ENCODE data around the gene EPN1. TPM values are rescaled to one million over a fixed set of nuclear protein-coding genes. Genes with fewer than 3 reads are reported as not detected.

EPN1 gene
- total RNA-seq, 1 experiment from 2014 or later, result 162 TPM

DNA sequence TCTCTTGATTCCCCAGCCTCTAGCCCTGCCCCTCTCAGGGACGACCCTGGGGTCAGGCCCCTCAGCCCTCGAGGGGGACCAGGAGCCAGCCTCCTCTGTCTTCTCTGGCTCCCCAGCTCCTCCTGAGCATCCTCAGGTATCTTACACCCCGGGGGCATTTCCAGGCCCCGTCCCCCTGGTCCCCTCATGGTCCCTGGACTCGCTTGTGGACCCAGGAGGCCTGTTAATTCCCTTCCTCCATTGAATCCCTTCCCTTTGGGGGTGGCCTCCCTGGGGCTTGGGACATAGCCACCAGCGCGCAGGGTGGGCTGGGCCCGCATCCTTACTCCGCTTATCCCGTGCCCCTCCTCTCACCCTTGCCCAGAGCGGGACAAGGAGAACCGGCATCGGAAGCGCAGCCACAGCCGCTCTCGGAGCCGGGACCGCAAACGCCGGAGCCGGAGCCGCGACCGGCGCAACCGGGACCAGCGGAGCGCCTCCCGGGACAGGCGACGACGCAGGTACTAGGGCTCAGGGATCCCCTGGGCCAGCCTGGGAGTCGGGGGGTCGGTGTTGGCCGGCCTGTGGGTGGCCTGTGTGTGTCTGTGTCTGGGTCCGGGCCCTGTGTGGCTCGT, 16.1 kb upstream of the EPN1 start:
- no peaks in the 10 kb centered on the region for H3K27me3 Mint-ChIP-seq (ENCODE audit: unreplicated experiment)
- H3K36me3 Mint-ChIP-seq (ENCODE audit: insufficient read depth, unreplicated experiment), result peaks cover 90% of the 10 kb centered on the region
- CTCF ChIA-PET, result interaction anchor here (0.5 kb wide), 1 partner anchor 24 kb away, joined by 5 read pairs; no protein-coding TSS in a partner anchor
- H3K4me1 Mint-ChIP-seq (ENCODE audit: low read depth, unreplicated experiment), result peaks cover 40% of the 10 kb centered on the region
- TF ChIP-seq, protein P1, sequence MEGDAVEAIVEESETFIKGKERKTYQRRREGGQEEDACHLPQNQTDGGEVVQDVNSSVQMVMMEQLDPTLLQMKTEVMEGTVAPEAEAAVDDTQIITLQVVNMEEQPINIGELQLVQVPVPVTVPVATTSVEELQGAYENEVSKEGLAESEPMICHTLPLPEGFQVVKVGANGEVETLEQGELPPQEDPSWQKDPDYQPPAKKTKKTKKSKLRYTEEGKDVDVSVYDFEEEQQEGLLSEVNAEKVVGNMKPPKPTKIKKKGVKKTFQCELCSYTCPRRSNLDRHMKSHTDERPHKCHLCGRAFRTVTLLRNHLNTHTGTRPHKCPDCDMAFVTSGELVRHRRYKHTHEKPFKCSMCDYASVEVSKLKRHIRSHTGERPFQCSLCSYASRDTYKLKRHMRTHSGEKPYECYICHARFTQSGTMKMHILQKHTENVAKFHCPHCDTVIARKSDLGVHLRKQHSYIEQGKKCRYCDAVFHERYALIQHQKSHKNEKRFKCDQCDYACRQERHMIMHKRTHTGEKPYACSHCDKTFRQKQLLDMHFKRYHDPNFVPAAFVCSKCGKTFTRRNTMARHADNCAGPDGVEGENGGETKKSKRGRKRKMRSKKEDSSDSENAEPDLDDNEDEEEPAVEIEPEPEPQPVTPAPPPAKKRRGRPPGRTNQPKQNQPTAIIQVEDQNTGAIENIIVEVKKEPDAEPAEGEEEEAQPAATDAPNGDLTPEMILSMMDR (IDR thresholded peaks at IDR 0.05; ENCODE audit: unreplicated experiment), result no peak
- H3K4me3 Mint-ChIP-seq (ENCODE audit: low read depth, unreplicated experiment), result peak overlapping the region; percentile 34
- DNase-seq, result no peak
- BruUV-seq (replicated peaks), result no TSS peak
- intact Hi-C loops (cut with micrococcal nuclease; ENCODE audit: unreplicated experiment), result loop anchor here (10.0 kb wide), 1 partner anchor 146 kb away; no protein-coding TSS in a partner anchor
- no peaks in the 10 kb centered on the region for H3K9me3 Mint-ChIP-seq (ENCODE audit: low read depth, unreplicated experiment)
- peak overlapping the region; percentile 24 for H3K27ac Mint-ChIP-seq (ENCODE audit: unreplicated experiment)

DNA sequence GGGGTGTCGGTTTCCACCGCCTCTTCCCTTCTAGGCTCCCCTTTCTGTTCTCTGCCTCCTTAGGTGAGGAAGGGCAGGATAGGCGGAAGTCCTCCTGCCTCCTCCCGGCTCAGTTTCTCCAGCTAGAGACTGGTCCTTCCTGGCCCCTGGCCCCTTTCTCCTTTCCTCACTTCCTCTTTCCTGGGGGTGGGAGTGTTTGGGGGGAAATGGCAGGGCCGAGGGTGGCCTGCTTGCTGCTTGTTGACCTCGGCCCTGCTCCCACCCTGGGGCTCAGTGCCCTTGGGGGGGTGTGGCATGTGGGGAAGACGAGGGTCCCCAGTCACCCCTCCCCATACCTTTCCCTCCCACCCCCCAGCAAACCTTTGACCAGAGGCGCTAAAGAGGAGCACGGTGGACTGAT, 15.2 kb upstream of the EPN1 start:
- no peaks in the 10 kb centered on the region for H3K27me3 Mint-ChIP-seq (ENCODE audit: unreplicated experiment)
- CTCF ChIA-PET, result no interaction called here
- intact Hi-C loops (cut with micrococcal nuclease; ENCODE audit: unreplicated experiment), result loop anchor here (10.0 kb wide), 1 partner anchor 145 kb away; no protein-coding TSS in a partner anchor
- no peak for DNase-seq
- peak overlapping the region; percentile 24 for H3K27ac Mint-ChIP-seq (ENCODE audit: unreplicated experiment)
- TF ChIP-seq, protein P1 (IDR thresholded peaks at IDR 0.05; ENCODE audit: unreplicated experiment), result no peak
- peaks cover 40% of the 10 kb centered on the region for H3K4me1 Mint-ChIP-seq (ENCODE audit: low read depth, unreplicated experiment)
- H3K4me3 Mint-ChIP-seq (ENCODE audit: low read depth, unreplicated experiment), result peak overlapping the region; percentile 34
- H3K9me3 Mint-ChIP-seq (ENCODE audit: low read depth, unreplicated experiment), result no peaks in the 10 kb centered on the region
- peaks cover 90% of the 10 kb centered on the region for H3K36me3 Mint-ChIP-seq (ENCODE audit: insufficient read depth, unreplicated experiment)
- BruUV-seq (replicated peaks), result no TSS peak

DNA sequence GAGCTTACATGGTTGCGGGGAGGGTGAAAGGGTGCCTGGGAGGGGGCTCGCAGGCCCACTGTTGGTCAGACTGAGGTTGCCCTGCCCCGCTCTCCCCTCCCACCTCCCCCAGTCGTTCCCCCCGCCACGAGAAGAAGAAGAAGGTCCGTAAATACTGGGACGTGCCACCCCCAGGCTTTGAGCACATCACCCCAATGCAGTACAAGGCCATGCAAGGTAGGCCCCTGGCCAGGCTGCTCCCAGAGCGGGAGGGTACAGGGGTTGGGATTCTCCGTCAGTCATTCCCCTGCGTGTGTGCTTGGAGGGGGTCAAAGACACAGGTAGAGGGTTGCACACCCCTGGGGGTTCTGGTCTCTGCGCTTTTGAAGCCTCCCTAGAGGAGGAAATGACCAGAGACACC, 14.6 kb upstream of the EPN1 start:
- Mint-ChIP-seq H3K27ac (ENCODE audit: unreplicated experiment) (no peak overlapping the region), H3K27me3 (ENCODE audit: unreplicated experiment) (no peaks in the 10 kb centered on the region), H3K9me3 (ENCODE audit: low read depth, unreplicated experiment) (no peaks in the 10 kb centered on the region), H3K36me3 (ENCODE audit: insufficient read depth, unreplicated experiment) (peaks cover 86% of the 10 kb centered on the region), H3K4me3 (ENCODE audit: low read depth, unreplicated experiment) (no peak overlapping the region), H3K4me1 (ENCODE audit: low read depth, unreplicated experiment) (peaks cover 40% of the 10 kb centered on the region)
- CTCF ChIA-PET, result no interaction called here
- intact Hi-C loops (cut with micrococcal nuclease; ENCODE audit: unreplicated experiment), result no loop called here
- no peak for DNase-seq
- BruUV-seq (replicated peaks), result no TSS peak
- TF ChIP-seq, protein P1 (IDR thresholded peaks at IDR 0.05; ENCODE audit: unreplicated experiment), result no peak

DNA sequence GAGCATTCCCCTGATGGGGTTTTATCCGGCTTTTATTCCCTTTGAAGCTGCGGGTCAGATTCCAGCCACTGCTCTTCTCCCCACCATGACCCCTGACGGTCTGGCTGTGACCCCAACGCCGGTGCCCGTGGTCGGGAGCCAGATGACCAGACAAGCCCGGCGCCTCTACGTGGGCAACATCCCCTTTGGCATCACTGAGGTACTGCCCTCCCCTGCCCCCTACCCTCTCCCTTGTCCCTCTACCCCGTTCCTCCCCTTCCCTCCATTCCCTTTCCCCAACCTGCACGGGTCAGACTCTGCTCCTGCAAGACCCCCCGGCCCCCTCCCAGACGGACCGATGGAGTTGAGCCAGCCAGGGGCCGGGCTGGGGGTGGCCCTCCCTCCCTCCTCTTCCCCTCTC, 14.0 kb upstream of the EPN1 start:
- Mint-ChIP-seq H3K27me3 (ENCODE audit: unreplicated experiment) (no peaks in the 10 kb centered on the region), H3K4me3 (ENCODE audit: low read depth, unreplicated experiment) (no peak overlapping the region), H3K36me3 (ENCODE audit: insufficient read depth, unreplicated experiment) (peaks cover 86% of the 10 kb centered on the region), H3K4me1 (ENCODE audit: low read depth, unreplicated experiment) (peaks cover 40% of the 10 kb centered on the region), H3K9me3 (ENCODE audit: low read depth, unreplicated experiment) (no peaks in the 10 kb centered on the region), H3K27ac (ENCODE audit: unreplicated experiment) (no peak overlapping the region)
- intact Hi-C loops (cut with micrococcal nuclease; ENCODE audit: unreplicated experiment), result no loop called here
- TF ChIP-seq, protein P1 (IDR thresholded peaks at IDR 0.05; ENCODE audit: unreplicated experiment), result no peak
- no peak for DNase-seq
- CTCF ChIA-PET, result no interaction called here
- BruUV-seq (replicated peaks), result no TSS peak
